Spinal cord (tissue), 10 donors: ENCODE data around the gene HMGXB4. TPM values are rescaled to one million over a fixed set of nuclear protein-coding genes. Genes with fewer than 3 reads are reported as not detected.
A peak's percentile ranks its signal among the peaks of the same experiment; 100 is the strongest.

ENCODE experiments used
- DNase-seq, 6 donors: peaks; one replicate each; pipeline versions ENCODE4 v3.0.0 to v3.0.0-alpha.2; 2013 to 2015; ENCODE audit warnings: low spot score in 6 of 6, low read depth in 4 of 6
- H3K27ac ChIP-seq: one replicate; pipeline ENCODE4 v1.5.1; 2013; ENCODE audit warnings: low read depth, low read length, control low read depth
- H3K27me3 ChIP-seq: one replicate; pipeline ENCODE4 v1.6.1; 2013; ENCODE audit warnings: low read length; ENCODE audit not compliant: control insufficient read depth, insufficient read depth
- H3K36me3 ChIP-seq: one replicate; pipeline ENCODE4 v1.6.1; 2013; ENCODE audit warnings: low read length; ENCODE audit not compliant: control insufficient read depth, insufficient read depth
- H3K4me1 ChIP-seq: one replicate; pipeline ENCODE4 v1.6.1; 2013; ENCODE audit warnings: low read length; ENCODE audit not compliant: control insufficient read depth, insufficient read depth
- H3K4me3 ChIP-seq: one replicate; pipeline ENCODE4 v1.5.1; 2013; ENCODE audit warnings: low read depth, low read length, control low read depth
- H3K9me3 ChIP-seq: one replicate; pipeline ENCODE4 v1.6.1; 2013; ENCODE audit warnings: low read length; ENCODE audit not compliant: control insufficient read depth, insufficient read depth
- WGBS: methylation state at CpG from one replicate; pipeline ENCODE4 v1.1.5; 2013; ENCODE audit warnings: missing lambda C conversion rate; ENCODE audit not compliant: insufficient coverage; 5-methylcytosine and 5-hydroxymethylcytosine counted together
- polyA plus RNA-seq, 2 donors: library from polyadenylated mRNA; unstranded; fragments of 120-200 nt; gene quantifications; one replicate each; pipeline ENCODE4 v1.2.1, GENCODE V29; 2013; ENCODE audit not compliant: insufficient read length in 2 of 2
- small RNA-seq: library from RNA; depleted of rRNA; stranded (forward); fragments of <200 nt; gene quantifications from one replicate; pipeline ENCODE3, GENCODE V24; 2014; ENCODE audit warnings: low replicate concordance
- total RNA-seq, 2 donors: library from RNA; depleted of rRNA in 1 of 2; stranded (reverse); fragments of 120-200 nt in 1 of 2; fragments of >200 nt in 1 of 2; gene quantifications; one replicate each; pipeline versions ENCODE4 v1.2.3 to v1.2.4, GENCODE V29; 2013 to 2014
- donor health status: healthy.

The HMGXB4 gene
- total and polyA plus RNA-seq, 4 donors: 13.9 to 25.6 (median 22.0) TPM

GRCh38 chr22:35344956-35345690 lies 87.8 kb downstream of the HMGXB4 start:
- WGBS: 90% methylated on average over 12 of the region's 14 CpGs
- Histone ChIP-seq H3K4me3 (no peak overlapping the region), H3K4me1 (peaks cover 11% of the 10 kb centered on the region), H3K36me3 (peaks cover 84% of the 10 kb centered on the region), H3K27me3 (no peaks in the 10 kb centered on the region), H3K9me3 (no peaks in the 10 kb centered on the region), H3K27ac (no peak overlapping the region)
- DNase-seq: no peak

Small RNA genes lying within 50 kb of the gene (small RNA-seq; reads per million reads assigned to genes)
- gene MIR3909 (3.3 reads per million, percentile 93 among the genes with 10 or more reads in this experiment), gene MIR6069 (not detected), gene RNU7-167P (not detected)

Other genes with a start within 250 kb of the HMGXB4 start
- not detected for gene ISX, start 191.3 kb upstream of the HMGXB4 start, total RNA-seq
- gene ISX, start 191.3 kb upstream of the HMGXB4 start, polyA plus RNA-seq: not detected
- gene TOM1, start 42.4 kb downstream of the HMGXB4 start, total RNA-seq: 10 to 100 TPM; 20.0 to 35.3 TPM
- 10 to 100 TPM; 42.3 to 52.7 TPM for gene TOM1, start 42.4 kb downstream of the HMGXB4 start, polyA plus RNA-seq
- gene HMOX1, start 123.6 kb downstream of the HMGXB4 start, total RNA-seq: 10 to 100 TPM in 1 of 2 donors, 1 to 10 TPM in 1; 8.6 to 16.5 TPM
- gene HMOX1, start 123.6 kb downstream of the HMGXB4 start, polyA plus RNA-seq: 10 to 100 TPM; 13.0 to 15.7 TPM
- 10 to 100 TPM; 25.4 to 28.2 TPM for gene MCM5, start 142.6 kb downstream of the HMGXB4 start, total RNA-seq
- 10 to 100 TPM; 36.7 to 37.2 TPM for gene MCM5, start 142.6 kb downstream of the HMGXB4 start, polyA plus RNA-seq